Hematopoietic multipotent progenitor cell (in vitro differentiated cells): Measurements from ENCODE around the gene PTAFR. TPM values are rescaled to one million over a fixed set of nuclear protein-coding genes. Genes with fewer than 3 reads are reported as not detected.

Experiments used
- DNase-seq, 3 donors: peaks; one replicate each; pipeline ENCODE4 v3.0.0-alpha.2; 2011 to 2015; ENCODE audit warnings: low read depth in 2 of 3, low spot score in 2 of 3
- total RNA-seq: library from RNA; depleted of rRNA; stranded (reverse); fragments of >200 nt; gene quantifications from one replicate; pipeline ENCODE4 v1.2.3, GENCODE V29; 2012

The PTAFR gene, protein sequence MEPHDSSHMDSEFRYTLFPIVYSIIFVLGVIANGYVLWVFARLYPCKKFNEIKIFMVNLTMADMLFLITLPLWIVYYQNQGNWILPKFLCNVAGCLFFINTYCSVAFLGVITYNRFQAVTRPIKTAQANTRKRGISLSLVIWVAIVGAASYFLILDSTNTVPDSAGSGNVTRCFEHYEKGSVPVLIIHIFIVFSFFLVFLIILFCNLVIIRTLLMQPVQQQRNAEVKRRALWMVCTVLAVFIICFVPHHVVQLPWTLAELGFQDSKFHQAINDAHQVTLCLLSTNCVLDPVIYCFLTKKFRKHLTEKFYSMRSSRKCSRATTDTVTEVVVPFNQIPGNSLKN
- 5.4 TPM for total RNA-seq

DNA sequence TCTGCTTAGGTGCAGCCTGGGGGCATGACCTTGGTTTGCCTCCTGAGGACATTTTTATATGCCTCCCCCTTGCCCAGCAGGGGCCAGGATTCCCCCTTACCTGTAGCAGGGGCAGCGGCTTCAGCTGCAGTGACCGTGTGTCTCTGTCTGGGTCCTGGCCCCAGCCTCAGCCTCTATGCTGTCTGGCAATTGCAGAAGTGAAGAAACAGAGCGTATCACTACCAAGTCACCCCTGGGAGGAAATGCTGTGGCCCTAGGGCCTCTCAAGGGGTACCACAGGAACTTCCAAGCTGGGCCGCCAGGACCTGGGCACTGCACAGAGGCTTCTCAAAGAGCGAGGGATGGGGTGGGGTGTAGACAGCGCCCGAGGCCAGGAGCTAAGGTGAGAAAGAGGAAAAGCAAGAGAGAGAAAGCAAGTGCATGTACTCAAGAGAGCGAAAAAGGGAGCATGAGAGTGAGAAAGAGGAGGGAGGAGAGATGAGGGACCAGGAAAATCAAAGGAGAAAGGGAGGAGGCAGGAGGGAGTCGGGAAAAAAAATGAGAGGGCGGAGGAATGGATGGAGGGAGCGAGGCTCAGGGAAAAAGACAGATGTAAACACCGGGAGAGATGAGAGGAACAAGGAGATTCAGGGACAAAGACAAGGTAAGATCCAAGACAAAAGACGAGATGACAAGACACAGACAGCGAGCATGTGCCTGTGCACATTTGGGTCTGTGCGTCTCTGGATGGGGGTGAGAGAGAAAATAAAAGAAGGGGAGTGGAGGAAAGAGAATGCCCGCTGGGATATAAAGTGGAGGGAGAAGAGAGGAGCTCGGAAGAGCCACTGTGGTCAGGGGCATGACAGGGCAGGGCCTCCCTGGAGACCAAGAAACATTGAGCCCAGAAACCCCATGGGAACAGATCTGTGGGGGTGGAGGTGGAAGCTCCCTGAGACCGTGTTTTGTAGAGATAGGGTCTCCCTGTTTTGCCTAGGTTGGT is at the start of gene PTAFR:
Gene PTAFR, minus strand, starts transcription at position 199 of the 979 bp plus-strand sequence. CDS start 25,669 bp downstream, outside the sequence.
- DNase-seq = peak in 2 of 3 donors; percentile 61 to 79

DNA sequence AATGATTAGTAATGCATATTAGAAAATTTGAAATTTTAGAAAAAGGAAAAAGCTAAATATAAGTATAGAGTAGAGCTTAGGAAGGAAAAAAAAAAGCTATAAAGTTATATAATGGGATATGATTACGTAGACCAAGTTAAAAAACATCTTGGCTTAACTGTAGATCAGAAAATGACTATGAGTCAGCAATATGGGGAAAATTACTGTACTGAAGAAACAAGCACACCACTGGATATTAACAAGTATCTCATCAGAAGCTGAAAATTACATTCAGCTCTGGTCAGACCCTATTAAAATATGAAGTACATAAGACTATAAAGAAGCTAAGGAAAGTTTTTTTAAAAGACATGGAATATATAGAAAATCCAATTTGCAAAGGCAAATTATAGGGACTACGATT is 36.8 kb upstream of the PTAFR start:
- no peak for DNase-seq

DNA sequence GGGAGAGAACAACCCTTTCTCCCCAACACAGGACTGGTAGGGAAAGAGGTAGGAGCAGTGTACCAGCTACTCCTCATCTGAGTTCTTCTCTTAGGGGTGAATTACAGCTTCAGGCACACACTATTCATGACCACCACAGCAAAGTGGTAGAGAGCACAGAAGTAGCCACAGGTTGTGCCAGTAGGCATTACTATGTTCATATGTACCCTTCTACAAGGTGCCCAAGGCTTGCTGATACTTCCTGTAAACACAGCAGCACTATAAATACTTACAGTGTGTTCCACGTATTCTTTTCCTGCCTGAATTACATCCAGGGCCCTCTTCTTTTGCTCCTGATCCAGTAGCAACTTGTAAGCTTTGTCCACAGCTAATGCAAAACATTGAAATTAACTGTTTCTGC is 33.2 kb upstream of the PTAFR start:
- DNase-seq = no peak

DNA sequence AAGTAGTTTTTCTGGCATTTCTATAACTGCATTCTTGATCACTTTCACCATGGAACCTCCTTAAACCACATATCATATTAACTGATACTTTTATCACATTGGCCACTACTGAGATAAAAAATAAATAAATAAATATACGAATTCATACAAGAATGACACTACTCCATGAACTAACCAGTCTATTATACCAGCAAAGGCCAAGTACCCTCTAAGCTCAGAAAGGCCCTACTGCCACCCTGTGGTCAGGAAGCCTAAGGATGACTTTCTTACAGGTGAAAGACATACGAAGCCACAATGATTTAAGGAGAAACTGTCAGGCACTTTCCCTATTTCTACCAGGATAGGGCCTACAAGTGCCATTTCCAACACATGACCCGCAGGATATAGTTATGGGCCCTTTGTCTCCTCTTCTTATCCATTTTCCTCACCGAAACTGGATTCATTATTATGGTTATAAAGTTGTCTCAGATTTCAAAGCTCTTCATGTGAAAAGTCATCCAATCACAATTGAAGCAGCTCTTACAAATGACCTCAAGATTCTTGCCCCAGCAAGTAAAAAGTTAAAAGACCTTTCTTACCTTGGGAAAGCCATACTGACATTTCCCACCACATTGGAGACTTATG is 32.4 kb upstream of the PTAFR start:
- peak; percentile 24 to 85 (median 67) for DNase-seq

DNA sequence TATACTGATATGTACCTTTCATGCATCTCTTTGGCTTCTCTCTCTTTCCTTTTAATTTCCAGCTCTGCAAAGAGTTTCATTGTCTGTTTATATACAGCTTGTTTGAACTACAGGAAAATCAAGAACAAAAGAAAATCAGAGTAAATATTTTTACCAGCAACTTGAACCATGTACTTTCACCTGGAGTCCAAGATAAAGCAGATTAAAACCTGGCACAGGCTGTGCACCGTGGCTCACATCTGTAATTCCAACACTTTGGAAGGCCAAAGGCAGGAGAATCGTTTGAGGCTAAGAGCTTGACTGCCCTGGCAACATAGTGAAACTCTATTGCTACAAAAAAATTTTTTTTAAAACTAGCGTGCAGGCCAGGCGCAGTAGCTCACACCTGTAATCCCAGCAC is 28.8 kb upstream of the PTAFR start:
- no peak for DNase-seq

DNA sequence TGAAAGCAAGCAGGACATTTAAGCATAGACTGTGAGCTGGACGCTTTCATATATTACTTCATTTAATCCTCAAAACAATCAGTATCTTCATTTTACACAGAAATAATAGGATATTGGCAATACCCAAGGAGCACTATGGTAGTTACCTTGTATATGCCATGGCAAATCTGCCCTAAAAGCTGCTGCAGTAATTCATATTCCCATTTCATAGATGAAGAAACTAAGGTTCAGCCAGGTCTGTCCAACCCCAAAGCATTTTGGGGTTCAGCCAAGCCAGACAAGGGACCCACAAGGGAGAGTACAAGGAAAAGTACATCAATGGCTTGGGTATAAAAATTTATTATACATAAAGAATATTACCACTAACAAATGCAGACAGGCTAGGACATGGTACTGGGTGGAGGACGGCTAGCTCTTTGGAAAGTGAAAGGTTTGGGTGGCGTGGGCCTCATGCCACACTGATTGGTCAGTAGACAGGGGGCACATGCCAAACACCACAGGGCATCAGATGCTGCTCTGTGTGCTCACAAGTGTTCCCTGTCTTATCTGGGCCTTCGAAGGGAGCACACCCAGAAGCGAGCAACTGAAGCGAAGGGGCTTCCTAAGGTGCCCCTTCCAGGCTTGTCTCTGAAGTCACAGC is 23.9 kb upstream of the PTAFR start:
- DNase-seq = no peak

DNA sequence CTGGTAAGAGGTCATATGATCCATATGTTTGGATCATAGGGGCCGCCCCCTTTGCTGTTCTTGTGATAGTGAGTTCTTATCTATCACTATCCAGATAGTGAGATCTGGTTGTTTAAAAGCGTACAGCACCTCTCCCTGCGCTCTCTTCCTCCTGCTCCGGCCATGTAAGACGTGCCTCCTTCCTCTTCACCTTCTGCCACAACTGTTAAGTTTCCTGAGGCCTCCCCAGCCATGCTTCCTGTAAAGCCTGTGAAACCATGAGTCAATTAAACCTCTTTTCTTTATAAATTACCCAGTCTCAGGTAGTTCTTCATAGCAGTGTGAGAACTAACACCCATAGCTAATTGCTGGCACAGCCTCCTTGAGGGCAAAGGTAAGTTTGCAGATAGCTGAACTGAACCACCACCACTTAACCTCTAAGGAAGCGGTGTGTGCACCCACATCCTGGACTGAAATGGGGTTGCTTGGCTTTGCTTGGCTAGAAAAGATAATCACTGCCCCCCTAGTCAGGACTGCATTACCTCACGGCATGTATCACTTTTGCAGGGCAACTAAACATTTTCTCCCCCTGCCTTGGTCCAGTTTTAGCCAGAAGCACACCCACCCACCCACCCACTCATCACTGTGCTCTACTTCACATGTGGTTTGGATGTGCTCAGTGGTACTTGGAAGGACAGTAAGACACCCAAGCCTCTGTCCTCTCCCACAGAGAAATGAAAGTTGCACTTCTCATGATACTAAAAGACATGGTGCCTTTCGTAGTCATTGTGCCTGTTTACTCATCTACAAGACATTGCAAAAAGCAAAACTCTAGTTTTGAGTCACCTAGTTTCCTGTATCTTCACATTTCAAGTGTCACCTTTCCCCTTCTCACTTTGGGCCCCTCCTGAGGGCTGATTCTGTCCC is 23.1 kb upstream of the PTAFR start:
- peak in 2 of 3 donors; percentile 9 to 60 for DNase-seq

DNA sequence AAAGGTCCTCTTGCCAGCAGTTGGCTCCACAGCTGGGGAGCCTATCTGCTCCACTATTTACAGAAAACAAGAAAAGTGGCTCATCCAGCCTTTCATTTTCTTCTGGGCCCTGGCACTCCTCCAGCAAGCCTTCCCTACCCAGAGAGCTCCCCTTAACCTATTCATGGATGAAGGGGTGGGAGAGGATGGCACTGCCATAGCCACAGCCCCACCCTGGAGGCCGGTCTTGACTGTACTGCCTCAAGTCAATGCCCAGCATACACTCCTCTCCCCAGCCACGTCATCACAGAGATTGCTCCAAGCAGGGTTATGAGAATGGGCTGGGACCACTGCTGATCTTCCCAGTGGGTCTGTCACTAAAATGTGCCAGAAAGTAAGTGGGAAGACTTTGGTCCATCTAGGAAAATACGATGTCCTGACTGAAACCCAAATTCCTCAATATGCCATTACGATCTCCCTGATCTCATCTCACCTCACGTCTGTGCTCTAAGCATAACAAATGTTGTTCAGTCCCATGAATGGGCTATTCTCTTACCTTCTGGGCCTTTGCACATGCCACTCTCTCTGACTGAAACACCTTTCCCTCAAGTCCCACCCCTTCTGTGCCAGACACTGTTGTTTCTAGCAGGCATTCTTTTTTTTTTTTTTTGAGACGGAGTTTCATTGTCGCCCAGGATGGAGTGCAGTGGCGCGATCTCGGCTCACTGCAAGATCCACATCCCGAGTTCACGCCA is 21.4 kb upstream of the PTAFR start:
- no peak for DNase-seq

DNA sequence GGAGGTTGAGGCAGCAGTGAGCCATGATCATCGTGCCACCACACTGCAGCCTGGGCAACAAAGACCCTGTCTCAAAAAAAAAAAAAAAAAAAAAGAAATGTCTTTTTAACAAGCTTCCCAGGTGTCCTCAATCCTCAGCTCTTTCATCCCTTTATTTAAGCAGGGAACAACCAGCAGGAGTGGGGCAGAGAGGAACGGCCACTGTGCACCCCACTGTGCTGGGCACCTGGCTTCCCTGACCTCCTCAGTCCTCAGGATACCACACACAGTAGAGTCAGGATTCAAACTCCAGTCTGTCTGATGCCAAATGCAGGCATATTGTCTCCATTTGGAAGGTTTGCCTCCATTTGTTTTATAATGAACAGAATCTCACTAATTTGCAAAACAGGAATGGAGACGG is 19.8 kb upstream of the PTAFR start:
- no peak for DNase-seq

DNA sequence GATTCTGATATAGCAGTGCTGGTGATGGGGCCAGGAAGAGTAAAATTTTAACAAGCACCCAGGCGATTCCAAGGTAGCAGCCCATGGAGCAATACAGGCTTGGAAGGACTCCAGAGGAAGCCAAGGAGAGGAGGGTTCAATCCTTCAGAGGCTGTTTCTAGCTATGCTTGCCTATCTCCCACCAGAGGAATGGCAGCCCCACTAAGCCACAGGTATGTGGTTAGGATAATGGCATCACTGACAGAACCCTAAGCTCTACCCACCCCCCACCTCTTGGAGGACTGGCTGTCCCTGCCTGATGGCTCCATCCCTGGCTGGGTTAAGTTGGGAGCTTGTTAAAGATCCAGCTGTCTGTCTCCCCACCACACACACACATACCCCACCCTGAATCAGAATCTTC is 19.3 kb upstream of the PTAFR start:
- DNase-seq = no peak

DNA sequence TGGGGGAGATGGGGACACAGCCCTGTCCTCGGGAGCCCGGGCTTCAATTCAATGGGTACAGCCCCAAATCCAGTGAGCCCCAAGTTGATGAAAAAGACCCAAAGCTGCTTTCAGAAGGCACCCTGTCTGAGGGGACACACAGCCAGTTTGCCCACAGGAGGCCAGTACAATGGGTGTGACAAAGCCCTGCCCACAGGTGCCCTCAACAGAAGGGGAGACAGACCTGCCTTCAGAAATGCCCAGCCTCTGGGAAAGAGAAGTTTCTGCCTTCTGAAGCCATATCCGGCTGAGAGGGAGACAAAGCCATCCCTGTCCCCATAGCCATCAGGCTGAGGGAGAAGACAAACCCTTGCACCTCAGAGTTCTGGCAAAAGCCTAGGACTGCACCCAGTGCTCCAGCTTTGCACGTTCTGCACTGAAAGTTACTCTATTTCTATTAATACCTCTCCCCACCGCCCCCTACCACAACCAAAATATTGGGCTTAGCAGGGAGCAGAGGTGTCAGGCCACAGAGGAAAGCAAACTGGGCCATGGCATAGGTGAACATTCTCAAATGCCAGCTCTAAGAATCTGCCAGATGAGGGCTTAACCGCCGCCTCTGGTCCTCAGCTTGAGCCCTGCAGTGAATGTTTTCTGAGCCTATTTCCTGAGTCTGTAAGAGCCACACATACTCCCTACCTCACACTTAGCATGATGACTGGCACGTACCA is 18.0 kb upstream of the PTAFR start:
- DNase-seq = no peak

DNA sequence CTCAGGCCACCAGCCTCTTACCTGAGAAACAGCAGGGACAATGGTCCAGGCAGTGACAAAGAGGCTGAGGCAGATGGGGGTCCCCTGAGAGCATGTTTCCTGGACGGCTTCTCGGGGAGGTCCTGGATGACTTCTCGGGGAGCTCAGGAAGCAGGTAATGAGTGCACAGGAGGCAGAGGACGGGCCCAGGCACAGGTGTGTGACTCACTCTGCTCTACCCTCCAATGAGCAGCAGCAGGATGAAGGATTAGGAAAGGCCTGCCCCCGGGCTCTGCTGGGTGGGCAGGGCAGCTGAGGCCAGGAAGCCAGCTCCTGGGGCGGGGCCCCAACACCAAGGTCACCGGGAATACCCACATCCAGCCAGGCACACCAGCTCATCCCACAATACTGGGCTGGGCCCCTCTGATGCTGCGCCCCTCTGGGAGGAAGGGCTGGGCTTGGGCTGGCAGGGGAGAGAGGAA is 17.2 kb upstream of the PTAFR start:
- no peak for DNase-seq

DNA sequence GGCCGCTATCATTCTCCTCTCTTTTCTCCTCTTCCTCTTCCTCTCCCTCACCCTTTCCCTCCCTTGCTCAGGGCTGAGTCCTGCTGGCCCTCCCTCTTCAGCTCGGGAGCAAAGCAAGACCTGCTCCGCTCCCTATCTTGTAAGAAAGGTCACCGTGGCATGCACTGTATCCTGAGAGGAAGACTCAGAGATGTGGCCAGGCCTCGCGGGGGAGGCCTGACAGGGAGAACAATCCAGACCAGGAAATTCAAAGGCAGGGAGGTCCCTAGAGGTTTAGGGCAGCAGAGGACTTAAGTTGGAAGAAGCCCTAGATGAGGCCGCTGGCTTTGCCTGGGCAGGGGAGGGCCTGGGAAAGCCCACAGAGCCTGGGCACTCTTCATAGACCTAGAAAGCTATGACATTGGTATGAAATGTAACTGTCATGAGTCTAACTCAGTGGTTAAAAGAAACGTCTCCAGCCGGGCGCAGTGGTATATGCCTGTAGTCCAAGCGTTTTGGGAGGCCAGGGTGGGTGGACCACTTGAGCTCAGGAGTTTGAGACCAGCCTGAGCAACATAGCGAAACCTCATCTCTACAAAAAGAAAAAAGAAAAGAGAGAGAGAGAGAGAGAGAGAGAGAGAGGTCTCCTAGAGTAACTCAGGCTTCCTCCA is 14.6 kb upstream of the PTAFR start:
- no peak for DNase-seq

DNA sequence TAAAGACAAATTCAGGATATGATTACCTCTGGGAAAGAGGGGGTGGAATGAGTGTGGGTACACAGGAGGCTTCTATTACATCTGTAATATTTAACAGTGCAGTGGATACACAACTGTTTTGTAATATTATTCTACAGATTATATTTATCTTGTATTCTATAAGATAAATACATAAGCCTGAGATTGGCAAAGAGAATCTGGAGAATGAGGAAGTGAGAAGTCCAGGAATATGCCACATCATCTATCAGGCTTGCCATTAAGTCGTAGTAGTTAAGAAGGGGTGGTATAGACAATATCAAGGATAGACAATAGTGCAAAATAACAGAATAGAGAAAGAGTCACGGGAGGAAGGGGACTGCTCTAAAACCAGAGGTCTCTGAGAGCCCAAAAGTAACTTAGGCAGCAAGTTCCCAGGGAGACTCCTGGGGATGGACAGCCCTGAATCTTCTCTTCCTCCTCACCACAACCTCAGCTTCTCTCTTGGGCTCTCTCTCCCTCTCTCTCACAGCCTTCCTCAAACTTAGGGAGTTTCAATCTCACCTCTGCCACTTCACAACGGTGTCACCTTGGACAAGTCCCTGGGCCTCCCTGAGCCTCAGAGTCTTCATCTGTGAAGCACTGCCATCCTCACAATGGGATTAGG is 14.0 kb upstream of the PTAFR start:
- DNase-seq = no peak

DNA sequence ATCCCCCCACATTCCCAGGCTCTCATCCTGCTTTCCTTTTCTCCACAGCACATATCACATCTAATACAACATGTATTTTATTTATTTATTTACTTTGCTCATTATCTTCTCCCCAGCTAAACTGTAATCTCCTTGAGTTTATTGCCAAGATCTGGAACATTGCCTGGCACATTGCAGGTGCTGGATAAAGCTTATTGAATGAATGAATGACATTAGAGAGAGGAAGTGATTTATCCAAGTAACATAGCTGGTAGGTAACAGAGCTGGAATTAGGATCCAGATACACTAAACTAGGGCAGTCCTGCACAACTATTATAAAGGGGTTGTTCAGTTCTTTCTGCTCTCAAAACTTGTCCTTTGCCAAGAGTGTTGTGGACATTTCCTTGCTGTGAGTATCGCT is 8.6 kb upstream of the PTAFR start:
- no peak for DNase-seq

DNA sequence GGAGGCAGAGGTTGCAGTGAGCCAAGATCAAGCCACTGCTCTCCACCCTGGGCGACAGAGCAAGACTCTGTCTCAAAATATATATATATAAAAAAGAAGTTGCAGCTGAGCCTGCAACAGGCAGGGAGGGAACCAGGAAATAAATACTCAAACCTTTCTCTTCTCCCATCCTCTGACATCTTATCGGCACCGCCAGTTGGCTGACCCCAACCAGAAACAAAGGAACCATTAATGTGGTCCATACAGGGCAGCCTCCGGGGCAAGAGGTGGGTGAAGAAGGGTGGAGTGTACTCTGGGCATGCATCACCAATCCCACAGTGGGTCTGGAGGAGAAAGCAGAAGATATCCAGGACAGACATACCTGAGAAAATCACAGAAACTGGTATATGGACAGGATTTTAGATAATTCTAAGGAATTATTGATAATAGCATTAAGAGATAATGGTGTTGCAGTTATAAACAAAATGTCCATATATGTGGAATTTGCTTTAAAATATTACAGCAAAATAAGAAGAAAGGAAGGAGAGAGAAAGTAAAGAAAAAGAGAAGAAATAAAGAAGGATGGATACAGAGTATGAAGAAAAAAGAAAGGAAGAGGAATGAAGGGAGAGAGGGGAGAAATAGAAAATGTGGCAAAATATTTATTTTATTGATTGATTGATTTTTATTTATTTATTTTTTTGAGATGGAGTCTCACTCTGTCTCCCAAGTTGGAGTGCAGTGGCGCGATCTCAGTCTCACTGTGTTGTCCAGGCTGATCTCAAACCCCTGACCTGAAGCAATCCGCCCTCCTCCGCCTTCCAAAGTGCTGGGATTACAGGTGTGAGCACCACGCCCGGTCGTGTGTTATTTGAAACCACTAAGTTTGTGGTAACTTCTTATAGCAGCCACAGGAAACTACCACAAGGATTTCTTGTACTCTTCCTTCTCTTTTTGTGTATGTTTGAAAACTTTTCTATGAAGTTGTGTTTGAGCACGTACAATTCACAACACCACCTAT is 4.1 kb upstream of the PTAFR start:
- peak in 1 of 3 donors; percentile 25 for DNase-seq
